Measurements from ENCODE around the gene LCN6. TPM values are rescaled to one million over a fixed set of nuclear protein-coding genes. Genes with fewer than 3 reads are reported as not detected.

The LCN6 gene
- total RNA-seq, 6 experiments from 2014 or later, result not detected

DNA sequence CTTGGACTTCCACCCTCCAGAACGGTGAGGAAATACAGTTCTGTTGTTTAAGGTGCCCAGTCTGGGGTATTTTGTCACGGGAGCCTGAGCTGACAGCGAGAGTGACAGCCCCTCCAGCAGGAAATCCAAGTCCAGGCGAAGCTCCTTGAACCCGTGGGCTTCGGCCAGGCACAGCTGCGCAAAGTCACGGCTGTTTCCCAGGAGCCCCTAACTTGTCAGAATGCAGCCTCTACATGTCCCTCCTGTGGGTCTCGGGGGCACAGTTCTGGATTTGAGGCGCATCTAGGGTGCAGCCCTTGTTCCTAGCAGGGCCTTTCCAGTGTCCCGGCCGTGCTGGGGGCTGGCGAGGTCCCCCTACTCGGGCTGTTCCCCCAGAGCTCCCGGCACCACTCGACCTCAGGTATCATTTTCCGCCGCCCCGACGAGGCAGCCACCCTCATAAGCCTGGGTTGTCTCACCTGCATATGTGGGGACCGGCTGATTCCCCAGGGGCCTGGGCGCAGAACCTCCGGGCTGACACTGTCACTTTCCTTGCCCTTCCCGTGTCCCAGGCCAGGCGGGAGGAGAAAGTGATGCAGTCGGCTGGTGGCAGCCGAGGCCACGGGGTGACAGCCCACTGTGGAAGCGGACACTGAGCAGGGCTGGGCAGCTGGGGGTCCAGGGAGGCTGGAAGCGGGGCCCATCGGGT is 5.2 kb upstream of the LCN6 start:
- H3K4me3 Mint-ChIP-seq, result no peak overlapping the region
- peaks cover 11% of the 10 kb centered on the region for H3K36me3 Mint-ChIP-seq (ENCODE audit: low read depth)
- TF ChIP-seq, protein P1, sequence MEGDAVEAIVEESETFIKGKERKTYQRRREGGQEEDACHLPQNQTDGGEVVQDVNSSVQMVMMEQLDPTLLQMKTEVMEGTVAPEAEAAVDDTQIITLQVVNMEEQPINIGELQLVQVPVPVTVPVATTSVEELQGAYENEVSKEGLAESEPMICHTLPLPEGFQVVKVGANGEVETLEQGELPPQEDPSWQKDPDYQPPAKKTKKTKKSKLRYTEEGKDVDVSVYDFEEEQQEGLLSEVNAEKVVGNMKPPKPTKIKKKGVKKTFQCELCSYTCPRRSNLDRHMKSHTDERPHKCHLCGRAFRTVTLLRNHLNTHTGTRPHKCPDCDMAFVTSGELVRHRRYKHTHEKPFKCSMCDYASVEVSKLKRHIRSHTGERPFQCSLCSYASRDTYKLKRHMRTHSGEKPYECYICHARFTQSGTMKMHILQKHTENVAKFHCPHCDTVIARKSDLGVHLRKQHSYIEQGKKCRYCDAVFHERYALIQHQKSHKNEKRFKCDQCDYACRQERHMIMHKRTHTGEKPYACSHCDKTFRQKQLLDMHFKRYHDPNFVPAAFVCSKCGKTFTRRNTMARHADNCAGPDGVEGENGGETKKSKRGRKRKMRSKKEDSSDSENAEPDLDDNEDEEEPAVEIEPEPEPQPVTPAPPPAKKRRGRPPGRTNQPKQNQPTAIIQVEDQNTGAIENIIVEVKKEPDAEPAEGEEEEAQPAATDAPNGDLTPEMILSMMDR (IDR thresholded peaks at IDR 0.05), result no peak
- H3K9me3 Mint-ChIP-seq, result peaks cover 31% of the 10 kb centered on the region
- DNase-seq, result no peak
- H3K27me3 Mint-ChIP-seq (ENCODE audit: insufficient read depth), result peaks cover 12% of the 10 kb centered on the region; the same call in 1 of the 2 replicates
- H3K4me1 Mint-ChIP-seq (ENCODE audit: low read depth), result no peaks in the 10 kb centered on the region; the same call in 1 of the 2 replicates
- no peak overlapping the region for H3K27ac Mint-ChIP-seq

DNA sequence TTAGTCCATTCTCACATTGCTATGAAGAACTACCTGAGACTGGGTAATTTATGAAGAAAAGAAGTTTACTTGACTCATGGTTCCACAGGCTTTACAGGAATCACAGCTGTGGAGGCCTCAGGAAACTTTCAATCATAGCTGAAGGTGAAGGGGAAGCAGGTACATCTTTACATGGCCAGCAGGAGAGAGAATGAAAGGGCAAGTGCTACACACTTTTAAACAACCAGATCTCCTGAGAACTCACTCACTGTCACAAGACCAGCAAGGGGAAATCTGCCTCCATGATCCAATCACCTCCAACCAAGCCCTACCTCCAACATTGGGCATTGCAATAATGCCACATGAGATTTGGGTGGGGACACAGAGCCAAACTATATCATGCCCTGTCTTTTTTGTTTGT is 3.5 kb upstream of the LCN6 start:
- peaks cover 28% of the 10 kb centered on the region for H3K9me3 Mint-ChIP-seq
- H3K36me3 Mint-ChIP-seq (ENCODE audit: low read depth), result peaks cover 11% of the 10 kb centered on the region
- H3K27ac Mint-ChIP-seq, result no peak overlapping the region
- DNase-seq, result no peak
- TF ChIP-seq, protein P1 (IDR thresholded peaks at IDR 0.05), result no peak
- H3K4me1 Mint-ChIP-seq (ENCODE audit: low read depth), result no peaks in the 10 kb centered on the region; the same call in 1 of the 2 replicates
- H3K27me3 Mint-ChIP-seq (ENCODE audit: insufficient read depth), result peaks cover 13% of the 10 kb centered on the region; the same call in 1 of the 2 replicates
- H3K4me3 Mint-ChIP-seq, result no peak overlapping the region

DNA sequence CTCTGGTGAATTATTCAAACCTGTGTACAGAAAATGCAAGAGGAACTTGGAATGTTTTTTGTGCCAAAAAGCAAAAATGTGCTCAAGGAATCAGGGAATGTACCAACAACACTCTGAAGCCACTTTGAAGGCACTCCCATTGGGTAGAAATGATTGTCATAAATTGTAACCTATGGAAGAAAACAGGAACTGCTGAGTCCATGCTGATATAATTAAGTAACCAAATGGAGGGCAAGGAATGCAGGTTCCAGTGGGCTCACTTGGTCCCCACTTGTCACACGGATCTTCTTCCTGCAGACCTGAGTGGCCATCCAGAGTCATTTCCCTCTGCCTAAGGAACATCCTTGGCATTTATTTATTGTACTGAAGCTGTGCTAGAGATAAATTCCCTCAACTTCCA is 2.9 kb upstream of the LCN6 start:
- no peak overlapping the region for H3K27ac Mint-ChIP-seq
- H3K9me3 Mint-ChIP-seq, result peaks cover 22% of the 10 kb centered on the region
- TF ChIP-seq, protein P1 (IDR thresholded peaks at IDR 0.05), result no peak
- peaks cover 10% of the 10 kb centered on the region for H3K36me3 Mint-ChIP-seq (ENCODE audit: low read depth)
- H3K4me1 Mint-ChIP-seq (ENCODE audit: low read depth), result no peaks in the 10 kb centered on the region; the same call in 1 of the 2 replicates
- no peak overlapping the region for H3K4me3 Mint-ChIP-seq
- peaks cover 13% of the 10 kb centered on the region; the same call in 1 of the 2 replicates for H3K27me3 Mint-ChIP-seq (ENCODE audit: insufficient read depth)
- DNase-seq, result no peak

DNA sequence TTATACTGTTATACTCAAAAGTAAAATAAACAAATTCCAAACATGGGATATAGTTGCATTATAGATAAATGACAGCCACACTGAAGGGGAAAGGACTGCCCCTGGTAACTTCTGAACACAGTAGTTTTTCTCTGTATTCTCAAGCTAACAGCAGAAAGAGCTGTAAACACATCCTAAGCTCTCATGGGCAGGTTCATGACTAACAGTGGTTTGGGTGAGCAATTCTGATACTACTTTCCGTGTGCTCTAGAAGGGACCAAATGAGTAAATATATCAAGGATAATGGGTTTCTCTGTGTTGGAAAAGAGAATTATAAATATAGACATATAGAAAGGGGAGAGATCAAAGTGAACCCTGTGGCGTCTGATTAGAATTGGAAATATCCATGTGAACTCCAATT is 2.2 kb upstream of the LCN6 start:
- H3K36me3 Mint-ChIP-seq (ENCODE audit: low read depth), result peaks cover 3% of the 10 kb centered on the region
- no peak for DNase-seq
- TF ChIP-seq, protein P1 (IDR thresholded peaks at IDR 0.05), result no peak
- peaks cover 15% of the 10 kb centered on the region for H3K9me3 Mint-ChIP-seq
- peaks cover 13% of the 10 kb centered on the region; the same call in 1 of the 2 replicates for H3K27me3 Mint-ChIP-seq (ENCODE audit: insufficient read depth)
- no peaks in the 10 kb centered on the region; the same call in 1 of the 2 replicates for H3K4me1 Mint-ChIP-seq (ENCODE audit: low read depth)
- H3K27ac Mint-ChIP-seq, result no peak overlapping the region
- no peak overlapping the region for H3K4me3 Mint-ChIP-seq

DNA sequence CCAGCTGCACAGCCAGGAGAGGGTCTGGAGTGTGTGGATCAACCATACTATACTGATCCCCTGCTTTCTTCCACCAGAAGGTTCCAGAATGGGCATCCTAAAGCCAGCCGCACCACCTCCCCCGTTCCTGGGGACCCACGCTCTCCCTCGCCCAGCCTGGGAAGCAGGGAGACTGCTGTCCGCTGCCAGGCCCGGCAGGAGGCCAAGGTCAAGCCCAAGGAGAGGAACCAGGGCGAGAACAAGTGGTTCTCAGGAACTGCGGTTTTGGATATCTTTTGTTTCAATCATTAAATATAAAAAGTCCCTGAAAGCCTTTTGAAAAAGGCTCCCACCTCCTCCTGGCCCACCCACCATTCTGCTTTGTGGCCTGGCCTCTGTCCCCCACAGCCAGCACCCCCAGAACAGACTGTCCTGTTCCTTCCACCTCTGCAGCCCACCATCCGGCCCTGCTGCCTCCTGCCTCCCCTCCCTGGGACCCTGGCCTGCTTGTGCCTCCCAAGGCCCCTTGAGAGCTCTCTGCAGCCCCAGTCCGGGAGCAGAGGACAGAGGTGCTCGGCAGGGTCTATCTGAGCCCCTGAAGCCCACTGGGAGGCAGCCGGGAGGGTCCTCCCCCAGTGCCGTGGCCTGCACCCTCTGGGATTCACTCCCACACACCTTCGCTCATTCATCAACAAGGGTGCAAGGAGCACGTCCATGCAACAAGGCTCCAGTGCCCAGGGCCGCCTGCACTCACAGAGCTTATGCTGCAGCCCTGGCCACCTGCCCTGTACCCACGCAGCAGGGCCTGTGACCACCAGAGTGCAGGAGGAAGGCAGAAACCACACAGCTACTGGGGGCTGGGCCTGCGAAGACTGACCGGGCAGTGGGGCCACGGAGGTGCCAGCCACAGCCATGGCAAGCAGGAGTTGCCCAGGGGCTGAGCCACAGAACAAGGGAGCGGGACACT is 614 bp upstream of the LCN6 start:
- DNase-seq, result no peak
- H3K4me3 Mint-ChIP-seq, result no peak overlapping the region
- TF ChIP-seq, protein P1 (IDR thresholded peaks at IDR 0.05), result no peak
- H3K9me3 Mint-ChIP-seq, result peaks cover 12% of the 10 kb centered on the region
- H3K27ac Mint-ChIP-seq, result no peak overlapping the region
- no peaks in the 10 kb centered on the region for H3K36me3 Mint-ChIP-seq (ENCODE audit: low read depth)
- no peaks in the 10 kb centered on the region; the same call in 1 of the 2 replicates for H3K4me1 Mint-ChIP-seq (ENCODE audit: low read depth)
- H3K27me3 Mint-ChIP-seq (ENCODE audit: insufficient read depth), result peaks cover 13% of the 10 kb centered on the region; the same call in 1 of the 2 replicates

Data from HFFc6 (cell line).